Measurements from ENCODE around the gene SGPP1.
A peak's percentile ranks its signal among the peaks of the same experiment; 100 is the strongest.
"Not testable (repeated sequence)": the region's sequence is repeated elsewhere in the genome, so short reads cannot be mapped to it uniquely, and the experiment has no call there.

SGPP1 gene

DNA sequence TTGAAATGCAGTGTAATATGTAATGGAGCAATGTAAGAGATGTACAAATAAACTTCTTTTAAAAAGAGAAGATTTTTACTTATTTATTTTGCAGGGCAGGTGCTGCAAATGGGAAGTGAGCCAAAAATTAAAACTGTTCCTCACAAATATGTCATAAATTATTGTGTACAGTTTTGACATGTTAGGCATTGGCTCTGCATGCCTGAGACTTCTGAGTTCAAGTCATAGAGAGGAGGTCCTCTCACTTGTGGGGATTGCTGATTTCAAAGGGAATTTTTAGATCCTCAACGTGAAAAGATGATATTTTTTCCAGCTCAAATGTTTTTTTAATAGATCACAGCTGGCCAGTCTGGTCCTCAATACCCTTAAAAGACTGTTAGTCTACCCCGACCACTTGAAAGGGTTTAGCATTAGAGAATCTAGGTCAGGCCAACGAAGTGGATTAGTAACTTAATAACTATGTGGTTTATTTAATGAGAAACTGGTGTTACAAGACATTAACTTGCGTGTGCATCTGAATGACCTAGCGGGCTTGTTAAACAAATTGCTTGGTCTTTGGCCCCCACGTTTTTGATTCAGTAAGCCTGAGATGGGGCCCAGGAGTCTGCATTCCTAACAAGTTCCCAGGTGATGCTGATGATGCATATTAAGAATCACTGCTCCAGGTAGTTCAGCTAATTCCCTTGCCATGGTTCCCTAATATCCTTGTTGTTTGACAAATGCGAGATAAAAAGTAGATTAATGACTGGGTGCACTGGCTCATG lies 55.3 kb downstream of the SGPP1 start:
- FAIRE-seq = peak; percentile 92

DNA sequence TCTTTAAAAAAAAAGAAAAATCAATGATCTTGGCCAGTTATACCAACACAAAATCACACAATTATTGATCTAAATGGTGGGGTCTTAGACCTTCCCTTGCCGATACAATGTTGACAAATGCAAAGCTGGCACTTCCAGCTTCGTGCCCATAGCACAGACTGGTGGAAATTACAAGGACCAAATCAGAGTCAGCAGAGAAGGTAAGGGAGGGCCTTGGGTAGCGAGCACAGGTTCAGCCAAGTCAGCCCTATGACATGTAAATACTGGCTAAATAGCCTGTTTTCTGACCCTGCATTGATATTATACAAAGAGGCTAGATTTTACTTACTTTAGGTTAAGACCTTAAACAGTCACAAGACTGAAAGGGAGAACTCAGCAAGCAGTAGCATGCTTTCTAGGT lies 55.9 kb downstream of the SGPP1 start:
- no peak for FAIRE-seq

DNA sequence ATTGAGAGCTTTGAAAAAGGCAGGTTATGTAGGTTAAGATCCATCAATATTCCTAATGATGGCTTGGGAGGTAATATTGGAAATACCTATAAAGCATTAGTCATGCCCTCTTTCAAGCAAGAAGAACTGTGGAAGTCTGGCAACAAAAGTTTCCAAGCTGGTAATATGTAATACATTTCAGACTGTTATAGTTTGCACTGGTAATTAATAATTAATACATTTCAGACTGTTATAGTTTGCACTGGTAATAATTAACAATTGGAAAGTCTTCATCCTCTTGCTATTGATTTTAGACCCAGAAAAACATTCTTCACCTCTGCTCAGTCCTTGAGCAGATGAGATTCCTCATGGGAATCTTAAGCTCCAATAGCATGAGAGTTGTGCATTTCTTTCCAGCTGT lies 57.2 kb downstream of the SGPP1 start:
- no peak for FAIRE-seq

DNA sequence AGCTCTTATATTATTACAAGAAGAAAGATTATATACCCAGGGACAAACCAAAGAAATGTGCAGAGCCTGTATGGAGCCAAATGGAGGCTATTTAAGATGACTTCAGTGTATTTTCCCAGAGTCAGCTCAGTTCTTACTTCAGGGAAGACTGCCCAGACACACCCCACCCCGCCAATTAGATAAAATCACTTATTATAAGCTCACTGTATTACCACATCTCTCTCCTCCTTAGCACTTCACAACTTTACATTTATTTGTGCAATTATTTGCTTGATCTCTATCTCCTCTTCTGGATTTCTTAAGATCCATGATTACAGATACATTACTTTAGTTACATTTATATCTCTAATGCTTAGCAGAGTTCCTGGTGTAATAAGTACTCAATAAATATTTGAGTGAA lies 61.5 kb downstream of the SGPP1 start:
- FAIRE-seq = no peak

DNA sequence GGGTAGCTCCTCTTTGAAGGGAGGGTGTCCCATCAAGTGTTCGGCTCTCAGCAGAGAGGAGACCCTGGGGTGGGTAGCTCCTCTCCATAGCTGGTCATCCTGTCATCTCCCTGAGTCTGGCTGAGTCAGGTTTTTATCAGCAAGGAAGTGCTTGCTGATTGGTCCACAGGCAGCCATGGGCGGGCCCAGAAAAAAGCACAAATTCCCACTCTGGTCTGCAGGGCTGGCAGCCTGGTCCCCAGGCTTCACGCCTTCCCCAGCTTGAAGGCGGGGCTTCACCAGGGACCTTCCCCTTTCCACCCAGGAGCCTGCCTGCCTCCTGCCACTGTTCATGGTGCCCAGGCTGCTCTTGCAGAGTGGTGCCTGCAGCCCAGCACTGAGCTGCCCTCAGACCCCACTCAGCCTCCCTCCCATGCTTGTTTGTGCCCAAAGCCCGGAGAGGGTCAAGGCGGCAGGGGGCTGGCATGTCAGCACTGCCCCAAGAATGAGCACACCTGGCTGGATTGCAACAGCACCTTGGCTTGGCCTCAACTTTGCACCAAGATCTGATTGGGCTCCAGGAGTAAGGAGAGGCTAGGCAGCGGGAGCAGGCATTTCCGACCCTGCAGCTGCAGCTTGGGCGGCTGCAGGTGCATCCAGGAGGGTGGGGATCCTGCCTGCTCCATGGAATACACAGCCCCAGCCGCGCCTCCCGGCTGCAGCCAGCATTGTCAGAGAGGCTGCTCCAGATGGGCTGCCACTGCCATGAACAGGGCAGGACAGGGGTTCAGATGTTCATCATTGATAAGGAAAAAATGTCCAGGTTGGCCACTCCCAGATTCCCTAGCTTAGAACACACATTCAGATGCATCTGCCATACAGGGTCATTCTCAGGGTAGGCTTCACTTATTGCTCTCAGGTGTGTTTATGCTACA lies 64.2 kb downstream of the SGPP1 start:
- FAIRE-seq = no peak

DNA sequence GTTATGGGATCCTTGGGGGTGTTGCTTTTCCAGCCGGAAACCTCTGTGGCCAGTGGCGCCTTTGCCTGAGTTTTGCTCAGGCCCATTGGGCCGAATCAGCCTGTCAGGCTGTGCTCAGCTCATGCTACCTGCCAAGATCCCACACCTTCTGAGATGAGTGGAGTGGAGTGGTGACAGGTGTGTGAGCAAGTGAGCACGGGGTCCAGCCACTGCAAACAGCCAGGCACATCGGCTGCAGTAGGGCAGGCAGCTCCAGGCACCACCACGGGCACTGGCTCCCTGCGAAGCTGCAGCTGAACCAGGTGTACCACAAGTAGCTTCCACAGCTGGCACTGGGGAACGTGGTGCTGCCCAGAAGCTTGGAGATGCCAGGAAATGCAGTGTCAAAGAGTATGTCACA lies 65.1 kb downstream of the SGPP1 start:
- no peak for FAIRE-seq

DNA sequence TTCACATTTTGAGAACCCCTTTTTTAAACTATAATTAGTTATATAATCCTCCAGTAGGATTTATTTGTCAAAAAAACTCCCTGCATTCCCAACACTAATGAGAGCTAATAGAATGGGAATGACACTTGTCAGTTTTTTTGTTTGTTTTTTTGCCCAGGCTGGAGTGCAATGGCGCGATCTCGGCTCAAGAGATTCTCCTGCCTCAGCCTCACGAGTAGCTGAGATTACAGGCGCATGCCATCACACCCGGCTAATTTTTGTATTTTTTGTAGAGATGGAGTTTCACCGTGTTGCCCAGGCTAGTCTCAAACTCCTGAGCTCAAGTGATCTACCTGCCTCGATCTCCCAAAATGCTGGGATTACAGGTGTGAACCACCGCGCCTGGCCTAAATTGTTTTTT lies 66.0 kb downstream of the SGPP1 start:
- not testable (repeated sequence) for FAIRE-seq

DNA sequence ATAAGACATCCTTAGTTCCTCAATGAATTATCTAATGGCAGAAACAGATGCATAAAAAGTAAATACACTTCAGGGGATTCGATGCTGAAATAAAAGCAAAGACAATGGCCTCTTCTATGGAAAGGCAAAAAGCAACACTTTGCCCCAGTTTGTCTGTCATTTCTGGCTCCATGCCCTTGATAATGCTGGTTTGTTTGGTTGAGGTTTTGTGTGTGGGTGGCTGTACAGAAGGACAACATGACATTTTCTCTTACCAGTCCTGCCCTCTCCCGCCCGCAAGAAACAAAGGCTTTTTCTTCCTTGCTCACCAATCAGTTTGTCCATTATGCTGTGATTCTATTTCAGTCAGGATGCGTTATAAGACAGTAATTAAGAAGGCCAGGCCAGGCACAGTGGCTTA lies 68.1 kb downstream of the SGPP1 start:
- FAIRE-seq = no peak

DNA sequence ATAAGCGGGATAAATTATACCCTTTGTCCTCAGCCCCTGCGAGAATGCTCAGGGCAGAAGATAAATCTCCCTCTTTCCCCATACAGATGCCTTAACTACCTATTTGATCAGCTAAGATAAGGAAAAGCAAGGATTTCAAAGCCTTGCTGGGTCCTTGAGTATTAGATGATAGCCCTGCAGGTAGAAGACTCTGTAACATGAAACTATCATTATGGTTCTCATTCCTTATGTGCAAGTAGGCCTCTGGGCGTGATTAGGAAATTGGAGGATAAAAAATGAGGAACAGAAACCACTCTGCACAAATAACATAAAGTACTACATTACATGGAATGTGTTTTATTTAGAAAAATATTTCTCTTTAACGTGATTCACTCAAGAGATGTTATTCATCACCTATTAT lies 71.7 kb downstream of the SGPP1 start:
- FAIRE-seq = no peak

DNA sequence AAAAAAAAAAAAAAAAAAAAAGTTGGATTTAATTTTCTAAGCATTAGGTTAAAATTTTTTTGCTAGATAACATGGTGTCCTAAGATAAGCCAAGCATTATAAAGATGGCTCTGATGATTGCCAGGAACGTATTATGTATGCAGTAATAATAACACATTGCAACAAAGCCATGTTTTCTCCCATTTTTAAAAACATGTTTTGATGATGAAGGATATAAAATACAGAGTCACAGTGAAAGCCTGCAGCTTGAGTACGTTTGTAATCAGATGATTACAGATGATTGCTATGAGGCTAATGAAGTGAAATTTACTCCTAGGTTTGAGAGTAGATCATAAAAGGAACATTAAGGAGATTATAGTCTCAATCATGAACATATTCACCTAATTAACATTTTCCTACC lies 72.9 kb downstream of the SGPP1 start:
- FAIRE-seq = no peak

DNA sequence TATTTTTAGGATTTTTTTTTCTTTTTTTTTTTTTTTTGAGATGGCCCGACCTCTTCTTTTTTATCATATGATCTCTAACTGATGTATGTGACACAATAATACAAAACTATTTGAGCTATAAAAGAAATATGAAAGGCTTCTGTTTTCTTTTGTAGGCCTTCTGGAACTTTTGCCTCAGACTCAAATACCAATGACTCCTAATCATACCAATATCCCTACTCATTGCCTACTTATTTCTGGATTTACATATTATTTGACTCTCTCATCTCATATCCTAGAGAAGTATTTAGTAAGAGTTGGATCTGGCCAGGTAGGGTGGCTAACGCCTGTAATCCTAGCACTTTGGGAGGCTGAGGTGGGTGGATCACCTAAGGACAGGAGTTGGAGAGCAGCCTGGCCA lies 73.5 kb downstream of the SGPP1 start:
- no peak for FAIRE-seq

DNA sequence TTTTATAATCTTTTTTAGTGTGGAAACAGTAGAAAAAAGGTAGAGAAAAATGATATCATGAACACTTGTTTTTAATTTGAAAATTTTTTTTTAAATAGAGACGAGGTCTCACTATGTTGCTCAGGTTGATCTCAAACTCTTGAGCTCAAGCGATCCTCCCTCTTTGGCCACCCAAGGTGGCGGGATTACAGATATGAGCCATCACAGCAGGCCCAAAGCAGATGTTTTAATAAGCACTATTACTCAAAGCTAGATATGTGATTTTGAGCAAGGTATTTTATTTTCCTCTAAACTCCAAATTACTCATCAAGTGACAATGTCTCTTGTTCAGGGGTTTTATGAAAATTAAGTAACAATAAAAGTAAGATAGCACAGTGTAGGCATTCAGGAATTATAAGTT lies 75.5 kb downstream of the SGPP1 start:
- FAIRE-seq = no peak

DNA sequence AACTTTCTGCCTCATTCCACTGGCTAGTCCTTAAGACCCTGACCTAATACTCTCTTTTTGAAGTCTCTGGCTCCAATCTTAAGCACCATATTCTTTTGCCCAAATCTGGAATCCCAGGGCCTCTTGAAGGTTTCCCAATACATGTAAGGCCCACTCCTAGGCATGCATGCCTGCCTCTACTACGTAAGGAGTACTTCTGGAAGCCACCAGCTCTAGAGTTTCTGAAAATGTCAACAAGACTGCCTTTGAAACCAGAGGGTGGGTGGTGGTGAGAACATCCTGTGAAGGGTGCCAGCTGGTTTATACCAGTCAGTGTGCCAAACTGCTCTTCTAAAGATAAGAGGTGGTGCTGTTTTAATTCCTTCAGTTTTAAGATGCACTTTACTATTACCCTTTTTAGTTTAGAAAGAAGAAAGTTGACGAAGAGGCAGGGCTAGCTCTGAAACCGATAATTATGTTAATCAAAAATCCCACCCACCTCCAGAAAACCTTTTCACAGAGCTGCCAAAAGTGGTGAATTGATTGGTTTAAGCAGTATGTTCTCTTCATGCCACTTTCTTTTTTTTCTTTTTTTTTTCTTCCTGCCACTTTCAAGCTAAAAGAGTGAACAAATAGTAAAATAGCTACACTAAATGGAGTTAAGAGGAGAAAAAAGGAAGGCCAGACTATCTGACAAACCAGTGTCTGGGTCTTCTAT lies 77.5 kb downstream of the SGPP1 start:
- no peak for FAIRE-seq

DNA sequence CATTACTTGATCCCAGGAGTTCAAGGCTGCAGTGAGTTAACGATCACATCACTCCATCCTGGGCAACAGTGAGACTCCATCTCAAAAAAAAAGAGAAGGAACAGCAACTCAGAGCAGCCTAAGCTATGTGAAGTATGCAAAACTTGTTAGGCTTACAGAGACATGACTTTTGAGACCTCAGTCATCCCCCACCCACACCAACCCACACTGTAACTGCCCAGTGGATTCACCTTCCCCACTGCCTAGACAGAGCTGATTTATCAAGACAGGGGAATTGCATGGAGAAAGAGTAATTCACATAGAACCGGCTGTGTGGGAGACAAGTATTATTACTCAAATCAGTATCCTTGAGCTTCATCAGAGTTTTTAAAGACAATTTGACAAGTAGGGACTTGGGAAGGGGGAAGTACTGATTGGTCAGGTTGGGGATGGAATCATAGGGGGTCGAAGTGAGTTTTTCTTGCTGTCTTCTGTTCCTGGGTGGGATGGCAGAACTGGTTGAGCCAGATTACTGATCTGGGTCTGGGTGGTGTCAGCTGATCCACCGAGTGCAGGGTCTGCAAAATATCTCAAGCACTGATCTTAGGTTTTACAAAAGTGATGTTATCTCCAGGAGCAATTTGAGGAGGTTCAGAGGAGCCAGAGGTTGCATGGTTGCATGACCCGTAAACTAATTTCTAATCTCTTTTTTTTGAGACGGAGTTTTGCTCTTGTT lies 80.0 kb downstream of the SGPP1 start:
- FAIRE-seq = no peak

DNA sequence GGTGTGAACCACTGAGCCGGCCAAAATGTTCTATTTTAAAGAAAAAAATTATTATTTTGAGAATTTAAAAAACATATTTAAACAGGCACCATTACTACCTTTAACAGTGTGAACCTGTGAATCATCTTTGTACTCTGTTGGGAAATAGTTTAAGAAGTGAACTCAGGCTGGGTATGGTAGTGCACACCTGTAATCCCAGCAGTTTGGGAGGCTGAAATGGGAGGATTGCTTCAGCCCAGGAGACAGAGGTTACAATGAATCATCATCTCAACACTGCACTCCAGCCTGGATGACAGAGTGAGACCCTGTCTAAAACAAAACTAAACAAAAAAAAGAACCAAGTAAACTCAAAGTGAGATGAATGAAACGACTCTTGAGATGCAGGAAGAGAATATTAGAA lies 83.1 kb downstream of the SGPP1 start:
- FAIRE-seq = no peak

DNA sequence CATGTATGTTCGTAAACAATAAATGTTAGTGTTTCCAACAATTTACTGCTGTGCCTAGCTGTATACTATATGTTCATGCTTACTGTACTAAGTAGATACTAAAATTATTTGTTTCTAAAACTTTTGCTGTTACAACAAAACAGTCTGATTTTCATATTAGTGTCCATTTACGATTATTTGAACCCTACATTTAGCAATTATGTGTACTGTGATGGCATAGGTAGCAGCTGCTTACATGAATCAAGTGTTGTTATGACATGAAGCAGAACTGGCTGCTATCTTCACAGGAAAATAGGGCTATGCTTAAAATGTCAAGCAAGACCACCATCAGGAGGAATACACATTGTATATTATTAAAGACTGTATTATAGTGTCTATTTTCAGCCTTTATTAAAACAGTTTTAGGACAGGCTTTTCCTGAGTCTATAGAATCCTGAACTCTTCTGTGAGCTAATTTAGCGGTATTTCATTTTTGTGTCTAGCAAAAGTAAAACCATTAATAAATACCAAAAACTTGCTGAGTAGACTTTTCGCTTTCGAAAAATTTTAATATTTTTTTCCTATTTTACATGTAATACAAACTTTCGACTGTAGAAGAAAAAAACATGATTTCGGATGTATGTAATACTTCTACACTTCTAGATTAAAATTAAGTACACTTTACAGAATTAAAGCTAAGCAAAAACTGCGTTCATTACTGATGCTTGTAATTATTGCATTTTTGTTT lies 85.0 kb downstream of the SGPP1 start:
- FAIRE-seq = no peak

DNA sequence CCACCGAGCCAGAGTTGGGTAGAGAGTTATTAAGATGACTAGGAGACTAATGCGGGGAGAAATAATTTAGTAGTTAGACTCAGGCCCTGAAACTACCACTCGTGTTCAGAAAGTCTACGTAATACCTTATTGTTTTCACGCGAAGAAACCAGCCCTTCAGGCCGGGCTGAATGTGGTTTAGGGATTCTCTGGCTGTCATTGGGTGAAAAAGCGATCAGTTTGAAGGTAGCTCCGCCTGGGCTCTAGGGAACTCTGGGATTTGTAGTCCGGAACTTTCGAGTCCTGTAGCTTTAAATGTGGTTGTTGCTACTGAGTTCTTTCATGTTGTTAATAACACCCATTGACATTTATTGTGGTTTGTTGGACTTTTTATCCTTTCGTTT lies 85.6 kb downstream of the SGPP1 start:
- FAIRE-seq = no peak

DNA sequence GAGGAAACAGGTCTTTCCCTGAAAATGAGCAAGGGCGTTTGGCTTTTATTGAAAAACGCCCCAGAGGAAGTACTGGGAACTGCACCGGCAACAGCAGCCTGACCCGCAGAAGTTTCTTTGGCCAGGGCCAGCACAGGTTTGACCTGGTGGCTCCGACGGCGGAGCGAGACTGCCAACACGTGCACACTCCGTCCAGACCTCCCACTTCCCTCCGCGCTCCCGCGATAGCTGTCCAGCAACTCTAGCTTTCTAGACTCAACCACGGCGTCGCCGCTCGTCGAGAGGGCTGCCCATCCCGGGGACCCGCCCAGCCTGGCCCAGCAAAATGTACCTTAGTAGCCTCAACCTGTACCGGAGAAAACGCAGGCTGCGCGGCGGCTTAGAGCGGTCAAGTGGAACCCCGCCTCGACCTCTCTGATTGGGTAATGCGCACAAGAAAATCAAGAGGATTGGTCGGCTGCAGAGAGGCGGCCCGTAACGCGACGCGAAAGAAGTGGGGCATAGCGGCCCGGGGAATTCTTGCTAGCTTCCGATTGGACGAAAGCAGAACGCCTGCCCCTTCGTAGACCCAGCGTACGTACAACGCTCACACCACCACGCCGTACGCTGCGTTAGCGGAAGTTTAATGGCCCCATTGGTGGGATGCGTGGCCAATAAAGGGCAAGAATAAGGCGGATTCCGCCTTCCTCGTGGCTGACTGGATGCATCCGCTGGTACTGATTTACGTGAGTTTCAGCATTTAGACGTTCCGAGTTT lies 86.2 kb downstream of the SGPP1 start, which contains the start of gene WDR89:
WDR89 (minus strand) TSS at position 399 of the 756 bp plus-strand sequence. CDS start 41,929 bp downstream, outside the sequence.
- FAIRE-seq = peak; percentile 98

DNA sequence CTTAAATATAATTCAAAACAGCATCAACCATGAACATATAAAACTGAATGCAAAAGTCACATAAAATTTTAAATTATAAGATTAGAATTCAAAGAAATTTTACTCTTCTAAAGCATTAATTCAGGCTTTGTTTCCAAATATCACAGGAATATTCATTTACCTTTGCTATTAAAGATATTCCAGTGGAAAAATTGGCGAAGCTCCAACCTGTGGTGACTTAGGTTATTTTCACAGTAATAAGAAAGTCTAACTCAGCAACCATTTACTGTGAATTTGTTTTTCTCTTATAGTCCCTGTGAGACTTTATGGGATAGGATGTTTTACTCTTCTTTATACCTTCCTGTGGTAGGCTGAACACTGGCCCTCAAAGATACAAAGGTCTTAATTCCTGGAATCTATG lies 89.4 kb downstream of the SGPP1 start:
- no peak for FAIRE-seq

DNA sequence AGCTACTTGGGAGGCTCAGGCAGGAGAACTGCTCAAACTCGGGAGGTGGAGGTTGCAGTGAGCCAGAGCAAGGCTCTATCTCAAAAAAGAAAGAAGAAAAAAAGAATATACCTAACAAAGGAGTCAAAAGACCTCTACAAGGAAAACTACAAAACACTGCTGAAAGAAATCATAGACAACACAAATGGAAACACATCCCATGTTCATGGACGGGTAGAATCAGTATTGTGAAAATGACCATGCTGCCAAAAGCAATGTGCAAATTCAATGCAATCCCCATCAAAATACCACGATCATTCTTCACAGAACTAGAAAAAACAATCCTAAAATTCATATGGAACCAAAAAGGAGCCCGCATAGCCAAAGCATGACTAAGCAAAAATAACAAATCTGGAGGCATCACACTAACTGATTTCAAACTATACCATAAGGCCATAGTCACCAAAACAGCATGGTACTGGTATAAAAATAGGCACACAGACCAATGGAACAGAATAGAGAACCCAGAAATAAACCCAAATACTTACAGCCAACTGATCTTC lies 91.7 kb downstream of the SGPP1 start:
- not testable (repeated sequence) for FAIRE-seq

All from endometrium (tissue), 2 donors.